Stimulated activated CD8-positive, alpha-beta memory T cell treated with anti-CD3 and anti-CD28 coated beads, Interleukin-15, amount 100 ng/mL, for 1 hour (primary cell): Measurements from ENCODE around the gene NUCB1.
A peak's percentile ranks its signal among the peaks of the same experiment; 100 is the strongest.
"Not testable (repeated sequence)": the region's sequence is repeated elsewhere in the genome, so short reads cannot be mapped to it uniquely, and the experiment has no call there.

Experiments
- DNase-seq: peaks from one replicate; pipeline ENCODE4 v3.0.0-alpha.2; 2020; ENCODE audit warnings: low read depth

NUCB1 gene

GRCh38 chr19:48899781-48900476 lies at the start of gene NUCB1:
Gene NUCB1, plus strand, starts transcription at chr19:48900312. Its CDS starts 485 bp downstream, at chr19:48900797.
- peak; percentile 99 for DNase-seq

- no peak for DNase-seq
These were observed 47.8 kb upstream of the NUCB1 start for GRCh38 chr19:48852292-48852691.

- no peak for DNase-seq
These were observed 46.6 kb upstream of the NUCB1 start for GRCh38 chr19:48853483-48853882.

- no peak for DNase-seq
These were observed 46.0 kb upstream of the NUCB1 start for GRCh38 chr19:48854103-48854502.

- no peak for DNase-seq
These were observed 43.2 kb upstream of the NUCB1 start for GRCh38 chr19:48856921-48857320.

- peak; percentile 70 for DNase-seq
These were observed 41.0 kb upstream of the NUCB1 start for GRCh38 chr19:48858984-48859710.

- DNase-seq: no peak
These were observed 40.2 kb upstream of the NUCB1 start for GRCh38 chr19:48859711-48860572.

GRCh38 chr19:48861313-48861712 lies 38.8 kb upstream of the NUCB1 start:
- no peak for DNase-seq

- no peak for DNase-seq
These were observed 37.3 kb upstream of the NUCB1 start for GRCh38 chr19:48862827-48863226.

- DNase-seq: no peak
These were observed 33.4 kb upstream of the NUCB1 start for GRCh38 chr19:48866692-48867091.

- DNase-seq: no peak
These were observed 32.9 kb upstream of the NUCB1 start for GRCh38 chr19:48867123-48867745.

GRCh38 chr19:48867746-48868113 lies 32.4 kb upstream of the NUCB1 start:
- no peak for DNase-seq

- no peak for DNase-seq
These were observed 31.8 kb upstream of the NUCB1 start, which contains the start of gene PLEKHA4 for GRCh38 chr19:48868114-48868886. Gene PLEKHA4, minus strand, starts transcription at chr19:48868617. Its CDS starts 997 bp downstream, at chr19:48867620.

- DNase-seq: no peak
These were observed 30.1 kb upstream of the NUCB1 start for GRCh38 chr19:48870048-48870447.

- not testable (repeated sequence) for DNase-seq
These were observed 28.5 kb upstream of the NUCB1 start for GRCh38 chr19:48871471-48872181.

GRCh38 chr19:48872182-48872883 lies 27.8 kb upstream of the NUCB1 start, which contains the start of gene PPP1R15A:
Gene PPP1R15A, plus strand, starts transcription at chr19:48872421. Its CDS starts 813 bp downstream, at chr19:48873234.
- peak; percentile 99 for DNase-seq

GRCh38 chr19:48872884-48873475 lies 27.1 kb upstream of the NUCB1 start:
- peak; percentile 51 for DNase-seq

- DNase-seq: no peak
These were observed 26.4 kb upstream of the NUCB1 start for GRCh38 chr19:48873476-48874302.
